Measurements from ENCODE around the gene SMIM10. TPM values are rescaled to one million over a fixed set of nuclear protein-coding genes. Genes with fewer than 3 reads are reported as not detected.
"Not testable (repeated sequence)": the region's sequence is repeated elsewhere in the genome, so short reads cannot be mapped to it uniquely, and the experiment has no call there.

Gene SMIM10
- total and polyA plus RNA-seq, 11 donors = 3.5 to 13.1 (median 6.7) TPM

DNA sequence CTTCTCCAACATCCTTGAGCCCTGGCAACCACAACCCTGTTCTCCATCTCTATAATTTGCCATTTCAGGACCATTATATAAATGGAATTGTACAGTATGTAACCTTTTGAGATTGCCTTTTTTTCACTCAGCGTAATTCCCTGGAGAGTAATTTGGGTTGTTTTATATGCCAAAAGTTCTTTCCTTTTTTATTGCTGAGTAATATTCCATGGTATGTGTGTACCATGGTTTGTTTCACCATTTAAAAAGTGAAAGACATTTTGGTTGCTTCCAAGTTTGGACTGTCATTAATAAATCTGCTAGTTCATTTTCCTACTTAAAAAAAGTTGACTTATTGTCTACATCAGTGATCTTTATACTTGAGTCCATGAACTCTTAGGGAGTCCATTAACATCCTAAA, 33.0 kb upstream of the SMIM10 start:
- intact Hi-C loops (cut with DNase I) = no loop called here
- TF ChIP-seq, protein P1, sequence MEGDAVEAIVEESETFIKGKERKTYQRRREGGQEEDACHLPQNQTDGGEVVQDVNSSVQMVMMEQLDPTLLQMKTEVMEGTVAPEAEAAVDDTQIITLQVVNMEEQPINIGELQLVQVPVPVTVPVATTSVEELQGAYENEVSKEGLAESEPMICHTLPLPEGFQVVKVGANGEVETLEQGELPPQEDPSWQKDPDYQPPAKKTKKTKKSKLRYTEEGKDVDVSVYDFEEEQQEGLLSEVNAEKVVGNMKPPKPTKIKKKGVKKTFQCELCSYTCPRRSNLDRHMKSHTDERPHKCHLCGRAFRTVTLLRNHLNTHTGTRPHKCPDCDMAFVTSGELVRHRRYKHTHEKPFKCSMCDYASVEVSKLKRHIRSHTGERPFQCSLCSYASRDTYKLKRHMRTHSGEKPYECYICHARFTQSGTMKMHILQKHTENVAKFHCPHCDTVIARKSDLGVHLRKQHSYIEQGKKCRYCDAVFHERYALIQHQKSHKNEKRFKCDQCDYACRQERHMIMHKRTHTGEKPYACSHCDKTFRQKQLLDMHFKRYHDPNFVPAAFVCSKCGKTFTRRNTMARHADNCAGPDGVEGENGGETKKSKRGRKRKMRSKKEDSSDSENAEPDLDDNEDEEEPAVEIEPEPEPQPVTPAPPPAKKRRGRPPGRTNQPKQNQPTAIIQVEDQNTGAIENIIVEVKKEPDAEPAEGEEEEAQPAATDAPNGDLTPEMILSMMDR (IDR thresholded peaks at IDR 0.05) = no peak
- no peak for TF ChIP-seq POLR2A (IDR thresholded peaks at IDR 0.05)
- 76 to 100% (median 89%) methylated on average over 1 of the region's 1 CpG for WGBS, 4 donors
- DNase-seq (no peak), ATAC-seq (no peak)
- H3K9me3 ChIP-seq = no peaks in the 10 kb centered on the region
- no peaks in the 10 kb centered on the region for H3K36me3 ChIP-seq
- H3K4me3 ChIP-seq = no peak overlapping the region
- no peaks in the 10 kb centered on the region for H3K4me1 ChIP-seq
- H3K27me3 ChIP-seq = peaks cover 0 to 20% (median 0%) of the 10 kb centered on the region in 9 donors
- no peak overlapping the region for H3K27ac ChIP-seq

DNA sequence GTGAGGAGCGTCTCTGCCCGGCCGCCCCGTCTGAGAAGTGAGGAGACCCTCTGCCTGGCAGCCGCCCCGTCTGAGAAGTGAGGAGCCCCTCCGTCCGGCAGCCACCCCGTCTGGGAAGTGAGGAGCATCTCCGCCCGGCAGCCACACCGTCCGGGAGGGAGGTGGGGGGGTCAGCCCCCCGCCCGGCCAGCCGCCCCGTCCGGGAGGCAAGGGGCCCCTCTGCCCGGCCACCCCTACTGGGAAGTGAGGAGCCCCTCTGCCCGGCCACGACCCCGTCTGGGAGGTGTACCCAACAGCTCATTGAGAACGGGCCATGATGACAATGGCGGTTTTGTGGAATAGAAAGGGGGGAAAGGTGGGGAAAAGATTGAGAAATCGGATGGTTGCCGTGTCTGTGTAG, 30.4 kb upstream of the SMIM10 start:
- H3K27ac ChIP-seq, H3K9me3 ChIP-seq, H3K4me1 ChIP-seq, H3K36me3 ChIP-seq, ATAC-seq, H3K4me3 ChIP-seq, DNase-seq: not testable (repeated sequence)
- peaks cover 0 to 20% (median 0%) of the 10 kb centered on the region in 9 donors for H3K27me3 ChIP-seq
- intact Hi-C loops (cut with DNase I) = loop anchor here in 1 of 10 donors (5.0 kb wide), 1 partner anchor 37 kb away; no protein-coding TSS in a partner anchor
- 87 to 94% (median 90%) methylated on average over 9 to 17 of the region's 26 CpGs for WGBS, 4 donors

DNA sequence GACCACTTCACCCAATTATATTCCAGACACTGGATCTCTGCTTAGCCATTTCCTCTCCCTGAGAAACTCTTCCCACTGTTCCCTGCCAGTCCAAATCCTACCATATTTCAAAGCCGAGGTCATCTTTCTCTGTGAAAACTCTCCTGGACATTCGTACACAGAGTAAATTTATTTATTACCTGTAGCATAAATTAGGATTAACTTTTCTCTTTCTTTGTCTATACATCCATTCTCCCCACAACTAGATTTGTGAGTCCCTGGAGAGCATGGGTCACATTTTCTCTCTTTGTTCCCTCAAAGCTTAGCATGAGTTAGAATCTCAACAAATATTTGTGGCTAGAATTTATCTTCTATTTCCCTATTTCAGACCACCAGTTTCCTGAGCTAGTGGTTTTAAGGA, 27.8 kb upstream of the SMIM10 start:
- WGBS, 4 donors = 52 to 65% (median 55%) methylated on average over 2 of the region's 2 CpGs
- no peaks in the 10 kb centered on the region for H3K36me3 ChIP-seq
- intact Hi-C loops (cut with DNase I) = loop anchor here in 1 of 10 donors (5.0 kb wide), 1 partner anchor 34 kb away; no protein-coding TSS in a partner anchor

DNA sequence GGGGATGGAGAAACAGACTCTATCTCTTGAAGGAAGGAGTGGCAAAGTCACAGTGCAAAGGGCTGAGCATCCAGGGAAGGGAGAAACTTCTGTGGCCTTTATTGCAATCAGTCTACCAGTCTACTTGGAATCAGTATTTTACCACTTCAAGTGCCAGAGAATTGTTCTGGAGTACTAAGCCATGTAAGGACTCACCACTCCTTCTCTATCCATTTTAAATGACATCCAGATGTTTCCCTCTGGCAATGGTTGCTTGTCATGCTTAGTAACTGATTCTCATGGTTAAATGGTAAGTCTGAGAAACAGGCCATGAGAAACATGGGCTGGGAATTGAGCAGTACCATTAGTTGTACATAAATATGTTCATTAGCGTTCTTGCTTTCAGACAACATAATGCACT, 21.1 kb upstream of the SMIM10 start:
- ATAC-seq (peak in 1 of 4 donors; percentile 29), DNase-seq (no peak)
- H3K36me3 ChIP-seq = no peaks in the 10 kb centered on the region
- H3K4me1 ChIP-seq = no peaks in the 10 kb centered on the region
- WGBS, 4 donors = 81 to 100% (median 86%) methylated on average over 1 of the region's 1 CpG
- no peak overlapping the region for H3K4me3 ChIP-seq
- no peaks in the 10 kb centered on the region for H3K27me3 ChIP-seq
- H3K27ac ChIP-seq = no peak overlapping the region
- TF ChIP-seq POLR2A (IDR thresholded peaks at IDR 0.05) = no peak
- TF ChIP-seq, protein P1 (IDR thresholded peaks at IDR 0.05) = no peak
- no peaks in the 10 kb centered on the region for H3K9me3 ChIP-seq
- intact Hi-C loops (cut with DNase I) = loop anchor here in 3 of 10 donors (5.0 kb wide), 2 partner anchors 33 to 118 kb away; no protein-coding TSS in a partner anchor

More for the DNA sequence above, 27.8 kb upstream of the SMIM10 start:
- H3K4me3 ChIP-seq = no peak overlapping the region
- no peak overlapping the region for H3K27ac ChIP-seq
- H3K9me3 ChIP-seq = no peaks in the 10 kb centered on the region
- TF ChIP-seq, protein P1 (IDR thresholded peaks at IDR 0.05) = no peak
- TF ChIP-seq POLR2A (IDR thresholded peaks at IDR 0.05) = no peak
- DNase-seq (no peak), ATAC-seq (no peak)
- H3K27me3 ChIP-seq = peaks cover 0 to 12% (median 0%) of the 10 kb centered on the region in 9 donors
- no peaks in the 10 kb centered on the region for H3K4me1 ChIP-seq

DNA sequence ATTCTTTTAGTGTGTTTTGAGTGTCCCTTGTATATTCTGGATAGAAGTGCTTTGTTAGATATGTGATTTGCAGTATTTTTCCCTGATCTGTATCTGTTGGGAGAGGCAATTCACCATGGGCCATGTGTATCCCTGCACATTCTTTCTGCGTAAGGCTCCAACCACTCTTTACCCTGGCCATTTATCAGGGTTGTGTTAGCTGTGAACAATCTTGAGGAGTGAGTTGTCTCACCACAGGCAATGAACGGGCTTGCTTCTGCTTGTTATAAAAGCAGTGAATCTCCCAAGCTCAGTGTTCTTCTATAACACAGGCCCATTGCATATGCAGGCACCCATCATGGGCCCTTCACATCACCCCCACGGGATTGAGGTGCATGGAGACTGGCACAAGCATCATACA, 18.9 kb upstream of the SMIM10 start:
- no peak for ATAC-seq
- H3K9me3 ChIP-seq = no peaks in the 10 kb centered on the region
- H3K27me3 ChIP-seq = peaks cover 0 to 6% (median 0%) of the 10 kb centered on the region in 9 donors
- H3K4me1 ChIP-seq = no peaks in the 10 kb centered on the region
- intact Hi-C loops (cut with DNase I) = no loop called here
- no peak for DNase-seq
- TF ChIP-seq, protein P1 (IDR thresholded peaks at IDR 0.05) = no peak
- no peak for TF ChIP-seq POLR2A (IDR thresholded peaks at IDR 0.05)
- no peak overlapping the region for H3K27ac ChIP-seq
- H3K4me3 ChIP-seq = no peak overlapping the region
- no peaks in the 10 kb centered on the region for H3K36me3 ChIP-seq
- WGBS, 4 donors = 64 to 89% (median 79%) methylated on average over 3 of the region's 3 CpGs
